Measurements from ENCODE around the gene MC2R. TPM values are rescaled to one million over a fixed set of nuclear protein-coding genes. Genes with fewer than 3 reads are reported as not detected.

MC2R gene
- total RNA-seq, 4 donors from 2014 or later = 0.17 TPM; not detected in 3

GRCh38 chr18:13909141-13909940, 6.0 kb downstream of the MC2R start:
- Histone ChIP-seq H3K27me3 (no peaks in the 10 kb centered on the region), H3K9me3 (no peaks in the 10 kb centered on the region), H3K4me1 (no peaks in the 10 kb centered on the region), H3K4me3 (no peak overlapping the region), H3K36me3 (no peaks in the 10 kb centered on the region), H3K27ac (replicated peaks in 1 of 4) (no peak overlapping the region)
- intact Hi-C loops (cut with DNase I) = no loop called here
- TF ChIP-seq CTCF (IDR thresholded peaks at IDR 0.05) (no peak), POLR2A (IDR thresholded peaks at IDR 0.05; ENCODE audit: low read depth) (no peak), EP300 (IDR thresholded peaks at IDR 0.05) (no peak), POLR2AphosphoS5 (IDR thresholded peaks at IDR 0.05) (no peak)
- WGBS = 78% methylated on average over 4 of the region's 4 CpGs
- DNase-seq (ENCODE audit: extremely low spot score) = peak; percentile 55

- Histone ChIP-seq H3K27me3 (peaks cover 0 to 11% (median 0%) of the 10 kb centered on the region in 4 donors), H3K4me3 (no peak overlapping the region), H3K36me3 (no peaks in the 10 kb centered on the region), H3K27ac (replicated peaks in 1 of 4) (no peak overlapping the region), H3K4me1 (no peaks in the 10 kb centered on the region), H3K9me3 (peaks cover 0 to 10% (median 2%) of the 10 kb centered on the region in 4 donors)
- intact Hi-C loops (cut with DNase I) = no loop called here
- TF ChIP-seq POLR2AphosphoS5 (IDR thresholded peaks at IDR 0.05) (no peak), EP300 (IDR thresholded peaks at IDR 0.05) (no peak), CTCF (IDR thresholded peaks at IDR 0.05) (no peak), POLR2A (IDR thresholded peaks at IDR 0.05; ENCODE audit: low read depth) (no peak)
- no peak for DNase-seq (ENCODE audit: extremely low spot score)
- 50% methylated on average over 1 of the region's 1 CpG for WGBS
Measured at GRCh38 chr18:13900633-13901032, 14.7 kb downstream of the MC2R start.

- peak; percentile 84 for DNase-seq (ENCODE audit: extremely low spot score)
- intact Hi-C loops (cut with DNase I) = loop anchor here (2.0 kb wide), 1 partner anchor 17 kb away; no protein-coding TSS in a partner anchor
- H3K4me1 ChIP-seq = no peaks in the 10 kb centered on the region
- peaks cover 0 to 11% (median 0%) of the 10 kb centered on the region in 4 donors for H3K27me3 ChIP-seq
- 73% methylated on average over 6 of the region's 6 CpGs for WGBS
- peaks cover 0 to 7% (median 2%) of the 10 kb centered on the region in 4 donors for H3K9me3 ChIP-seq
- no peaks in the 10 kb centered on the region for H3K36me3 ChIP-seq
- no peak overlapping the region for H3K4me3 ChIP-seq
- H3K27ac ChIP-seq (replicated peaks in 1 of 4) = no peak overlapping the region
- TF ChIP-seq POLR2AphosphoS5 (IDR thresholded peaks at IDR 0.05) (no peak), POLR2A (IDR thresholded peaks at IDR 0.05; ENCODE audit: low read depth) (no peak)
Measured at GRCh38 chr18:13895505-13896033, 19.8 kb downstream of the MC2R start.

GRCh38 chr18:13894531-13894930, 20.8 kb downstream of the MC2R start:
- DNase-seq (ENCODE audit: extremely low spot score) = no peak
- Histone ChIP-seq H3K4me3 (no peak overlapping the region), H3K4me1 (no peaks in the 10 kb centered on the region), H3K36me3 (no peaks in the 10 kb centered on the region), H3K9me3 (peaks cover 0 to 3% (median 1%) of the 10 kb centered on the region in 4 donors), H3K27me3 (peaks cover 0 to 11% (median 0%) of the 10 kb centered on the region in 4 donors), H3K27ac (replicated peaks in 1 of 4) (no peak overlapping the region)
- WGBS = 59% methylated on average over 5 of the region's 5 CpGs
- TF ChIP-seq CTCF (IDR thresholded peaks at IDR 0.05) = no peak
- intact Hi-C loops (cut with DNase I) = no loop called here

GRCh38 chr18:13893418-13893760, 21.9 kb downstream of the MC2R start:
- Histone ChIP-seq H3K27me3 (peaks cover 0 to 8% (median 0%) of the 10 kb centered on the region in 4 donors), H3K36me3 (no peaks in the 10 kb centered on the region), H3K4me3 (no peak overlapping the region), H3K27ac (replicated peaks in 1 of 4) (no peak overlapping the region), H3K9me3 (no peaks in the 10 kb centered on the region), H3K4me1 (no peaks in the 10 kb centered on the region)
- DNase-seq (ENCODE audit: extremely low spot score) = peak; percentile 75
- intact Hi-C loops (cut with DNase I) = no loop called here
- 52% methylated on average over 3 of the region's 3 CpGs for WGBS
- TF ChIP-seq POLR2AphosphoS5 (IDR thresholded peaks at IDR 0.05) (no peak), POLR2A (IDR thresholded peaks at IDR 0.05; ENCODE audit: low read depth) (no peak), CTCF (IDR thresholded peaks at IDR 0.05) (no peak), EP300 (IDR thresholded peaks at IDR 0.05) (no peak)

Measured in esophagus muscularis mucosa (tissue), 4 donors.